Measurements from ENCODE around the gene ARRDC4.

The ARRDC4 gene

DNA sequence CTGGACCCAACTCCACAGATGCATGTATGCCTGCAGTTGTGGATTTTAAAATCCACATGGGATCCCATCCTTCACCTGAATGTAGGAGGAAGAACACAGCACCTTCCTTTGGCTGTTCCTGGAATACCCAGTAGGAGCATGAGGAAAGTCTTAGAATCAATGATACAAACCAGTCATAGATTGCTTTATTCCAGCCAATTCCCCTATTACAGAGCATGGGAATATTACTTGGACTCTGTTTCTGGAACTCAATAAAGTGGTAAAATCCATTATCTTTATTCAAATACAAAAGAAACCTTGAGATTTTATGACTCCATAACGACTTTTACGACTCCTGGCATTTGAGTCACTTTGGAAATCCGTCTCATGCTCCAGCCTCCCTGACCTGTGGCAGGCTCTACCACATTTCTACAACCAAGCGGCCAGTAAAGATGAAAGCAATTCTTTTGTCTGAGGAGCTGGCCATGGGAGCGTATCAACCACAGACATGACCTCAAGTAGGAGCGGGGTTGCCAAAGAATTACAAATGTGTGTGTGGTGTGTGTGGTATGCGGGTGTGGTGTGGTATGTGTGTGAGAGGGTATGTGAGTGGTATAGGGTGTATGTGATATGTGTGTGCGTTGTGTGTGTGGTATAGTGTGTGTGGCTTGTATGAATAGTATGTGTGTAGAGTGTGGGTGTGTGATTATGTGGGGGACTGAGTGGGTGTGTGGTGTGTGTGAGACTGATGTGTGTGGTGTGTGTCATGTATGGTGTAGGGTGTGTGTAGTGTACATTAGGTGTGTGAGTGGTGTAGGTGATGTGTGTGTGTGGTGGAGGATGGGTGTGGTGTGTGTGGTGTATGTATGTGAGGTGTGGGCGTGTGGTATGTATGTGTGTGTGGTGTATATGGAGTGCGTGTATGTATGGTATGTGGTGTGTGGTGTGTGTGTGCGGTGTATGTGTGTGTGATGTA is 40.0 kb downstream of the ARRDC4 start:
- no peak for DNase-seq

DNA sequence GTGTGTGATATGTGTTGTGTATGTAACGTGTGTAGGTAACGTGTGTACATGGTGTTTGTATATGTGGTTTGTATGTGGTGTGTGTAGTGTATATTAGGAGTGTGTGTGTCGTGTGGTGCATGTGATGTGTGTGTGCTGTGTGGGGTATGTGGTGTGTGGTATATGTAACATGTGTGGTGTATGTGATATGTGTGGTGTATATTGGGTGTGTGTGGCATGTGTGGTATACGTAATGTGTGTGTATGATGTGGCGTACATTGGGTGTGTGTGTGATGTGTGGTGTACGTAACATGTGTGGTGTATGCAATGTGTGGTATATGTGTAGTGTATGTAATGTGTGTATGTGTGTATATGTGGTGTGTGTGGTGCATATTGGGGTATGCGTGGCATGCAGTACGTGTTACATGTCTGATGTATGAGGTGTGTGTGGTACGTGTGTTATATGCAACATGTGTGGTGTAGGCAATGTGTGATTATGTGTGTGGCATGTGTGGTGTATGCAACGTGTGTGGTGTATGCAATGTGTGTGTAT is 41.2 kb downstream of the ARRDC4 start:
- no peak for DNase-seq

DNA sequence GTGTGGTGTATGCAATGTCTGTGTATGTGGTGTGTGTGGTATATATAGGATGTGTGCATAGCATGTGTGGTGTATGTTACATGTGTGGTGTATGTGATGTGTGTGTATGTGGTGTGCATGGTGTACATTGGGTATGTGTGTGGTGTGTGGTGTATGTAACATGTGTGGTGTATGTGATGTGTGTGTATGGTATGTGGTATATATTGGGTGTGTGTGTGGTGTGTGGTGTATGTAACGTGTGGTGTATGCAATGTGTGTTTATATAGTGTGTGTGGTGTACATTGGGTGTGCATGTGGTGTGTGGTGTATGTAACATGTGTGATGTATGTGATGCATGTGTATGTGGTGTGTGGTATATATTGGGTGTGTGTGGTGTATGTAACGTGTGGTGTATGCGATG is 41.9 kb downstream of the ARRDC4 start:
- no peak for DNase-seq

DNA sequence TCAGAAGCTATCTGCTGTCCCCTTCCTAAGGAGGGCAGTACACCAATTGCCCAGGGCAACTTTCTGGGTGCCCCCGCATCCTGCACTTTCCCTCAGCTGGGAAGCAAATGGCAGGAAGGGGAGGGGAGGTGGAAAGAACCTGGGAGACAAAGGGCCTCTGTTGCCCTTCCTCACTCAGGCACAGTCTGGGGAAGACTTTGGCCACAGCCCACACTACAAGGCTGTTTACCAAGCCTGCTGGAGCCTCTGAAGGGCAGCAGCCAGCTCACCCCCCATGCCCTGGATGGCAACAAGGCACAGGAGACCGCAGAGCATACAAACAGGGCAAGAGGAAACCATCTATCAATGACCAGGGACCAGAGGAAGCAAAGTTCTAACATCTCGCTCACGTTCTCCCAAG is 42.4 kb downstream of the ARRDC4 start:
- DNase-seq: no peak

DNA sequence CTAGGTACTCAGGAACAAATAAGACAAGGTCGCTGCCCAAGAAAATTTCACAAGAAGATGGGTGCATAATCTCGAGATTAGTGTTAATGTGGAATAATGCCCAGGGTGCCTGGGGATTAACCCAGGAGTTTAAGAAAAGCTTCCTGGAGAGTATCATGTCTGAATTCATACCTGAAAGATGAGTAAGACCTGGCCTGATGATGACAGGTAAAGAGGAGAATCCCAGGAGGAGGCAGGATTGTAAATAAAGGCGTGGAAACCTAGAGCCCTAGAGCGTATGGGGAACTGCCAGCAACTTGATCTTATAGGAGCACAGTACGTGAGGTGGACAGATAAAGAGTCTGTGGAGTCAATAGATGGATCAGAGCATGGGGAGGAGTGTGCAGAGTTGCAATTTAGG is 43.0 kb downstream of the ARRDC4 start:
- no peak for DNase-seq

DNA sequence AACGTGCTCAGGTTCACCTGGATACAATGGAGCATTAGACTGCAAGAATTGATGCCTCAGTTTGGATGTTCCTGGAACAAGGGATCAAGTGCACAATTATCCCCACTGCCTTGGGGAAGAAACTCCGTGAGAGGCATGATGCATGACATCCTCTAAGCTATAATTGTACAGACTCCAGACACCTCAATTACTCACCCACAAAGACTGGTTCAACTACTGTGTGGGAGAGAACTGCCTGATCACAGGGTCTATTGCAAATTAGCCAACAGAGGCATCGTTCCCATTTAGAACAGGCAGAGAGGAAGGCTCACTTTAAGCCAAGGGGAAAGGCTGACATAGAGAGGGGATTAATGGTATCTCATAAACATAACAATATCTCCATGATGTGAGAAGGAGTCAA is 43.5 kb downstream of the ARRDC4 start:
- DNase-seq: no peak

DNA sequence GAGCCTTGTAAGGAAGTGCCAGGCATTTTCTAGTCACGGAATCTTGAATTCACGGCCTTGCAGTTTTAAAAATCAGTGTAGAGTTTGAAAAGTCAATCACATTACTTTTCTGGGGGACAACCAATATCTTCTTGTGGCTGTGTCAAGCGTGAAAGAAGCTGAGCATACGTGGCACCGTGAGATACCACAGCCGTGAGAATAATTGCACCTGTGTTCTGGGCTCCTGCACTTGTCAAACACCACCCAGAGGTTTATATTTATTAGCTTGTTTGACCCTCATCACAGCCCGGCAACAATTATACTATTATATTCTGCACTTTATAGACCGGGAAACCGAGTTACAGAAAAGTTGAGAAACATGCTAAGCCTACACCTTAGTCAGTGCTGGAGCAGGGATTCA is 45.2 kb downstream of the ARRDC4 start:
- no peak for DNase-seq

DNA sequence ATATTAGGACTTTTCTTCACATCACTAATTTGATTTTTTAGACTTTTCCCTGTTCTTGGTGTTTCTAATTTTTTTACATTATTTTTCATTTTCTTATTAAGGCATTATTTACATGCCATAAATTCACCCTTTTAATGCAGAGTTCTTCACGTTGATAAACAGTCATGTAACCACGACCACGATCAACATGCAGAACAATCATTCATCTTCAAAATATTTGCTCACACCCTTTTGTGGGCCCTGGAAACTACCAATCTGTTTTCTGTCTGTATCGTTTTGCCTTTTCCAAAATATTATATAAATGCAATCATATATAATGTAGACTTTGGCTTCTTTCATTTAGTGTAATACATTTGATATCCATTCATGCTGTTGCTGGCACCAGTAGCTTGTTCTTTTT is 48.7 kb downstream of the ARRDC4 start:
- no peak for DNase-seq

DNA sequence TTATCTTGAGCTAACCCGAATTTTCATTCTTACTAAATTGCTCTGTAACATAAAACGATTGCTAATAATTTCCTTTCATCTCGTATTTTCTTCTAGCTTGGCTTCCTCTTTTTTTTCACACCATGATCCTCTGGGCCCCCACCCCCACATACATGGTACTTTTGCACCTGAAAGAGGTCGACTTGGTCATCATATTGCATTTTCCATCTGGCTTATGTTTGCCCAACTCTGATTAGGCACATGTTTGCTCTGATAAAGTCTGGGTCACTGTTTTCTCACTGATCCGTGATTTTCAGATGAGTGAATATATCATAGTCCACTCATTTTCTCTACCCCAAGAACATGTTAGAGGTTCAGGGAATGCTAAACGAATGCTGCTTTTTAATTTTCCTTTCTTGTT is 49.5 kb downstream of the ARRDC4 start:
- DNase-seq: no peak

DNA sequence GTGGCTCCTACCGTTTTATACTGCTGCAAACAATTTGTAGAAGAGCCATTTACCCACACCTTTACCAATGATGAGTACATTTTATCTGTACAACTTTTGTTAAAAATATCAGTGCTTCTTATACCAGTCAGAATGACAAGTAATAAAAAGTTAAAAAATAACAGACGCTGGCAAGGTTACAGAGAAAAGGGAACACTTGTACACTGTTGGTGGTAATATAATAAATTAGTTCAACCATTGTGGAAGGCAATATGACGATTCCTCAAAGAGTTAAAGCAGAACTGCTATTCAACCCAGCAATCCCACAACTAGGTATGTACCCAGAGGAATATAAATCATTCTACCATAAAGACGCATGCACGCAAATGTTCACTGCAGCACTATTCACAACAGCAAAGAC is 51.9 kb downstream of the ARRDC4 start:
- DNase-seq: no peak

DNA sequence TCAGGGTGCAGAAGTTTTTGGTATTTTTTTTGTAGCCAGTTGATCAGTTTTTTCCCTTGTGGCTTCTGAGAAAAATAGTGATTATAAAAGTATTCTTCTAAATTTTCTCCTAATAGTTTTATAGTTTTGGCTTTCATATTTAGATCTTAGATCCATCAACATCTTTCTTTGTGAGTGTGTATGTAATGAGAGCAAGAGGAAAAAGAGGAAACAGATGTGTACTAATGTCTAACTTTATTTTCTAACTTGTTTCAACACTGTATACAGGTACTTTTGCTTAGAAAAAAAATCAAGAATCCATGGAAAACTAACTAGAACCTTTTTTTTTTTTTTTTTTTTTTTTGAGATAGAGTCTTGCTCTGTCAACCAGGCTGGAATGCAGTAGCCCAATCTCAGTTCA is 53.1 kb downstream of the ARRDC4 start:
- no peak for DNase-seq

DNA sequence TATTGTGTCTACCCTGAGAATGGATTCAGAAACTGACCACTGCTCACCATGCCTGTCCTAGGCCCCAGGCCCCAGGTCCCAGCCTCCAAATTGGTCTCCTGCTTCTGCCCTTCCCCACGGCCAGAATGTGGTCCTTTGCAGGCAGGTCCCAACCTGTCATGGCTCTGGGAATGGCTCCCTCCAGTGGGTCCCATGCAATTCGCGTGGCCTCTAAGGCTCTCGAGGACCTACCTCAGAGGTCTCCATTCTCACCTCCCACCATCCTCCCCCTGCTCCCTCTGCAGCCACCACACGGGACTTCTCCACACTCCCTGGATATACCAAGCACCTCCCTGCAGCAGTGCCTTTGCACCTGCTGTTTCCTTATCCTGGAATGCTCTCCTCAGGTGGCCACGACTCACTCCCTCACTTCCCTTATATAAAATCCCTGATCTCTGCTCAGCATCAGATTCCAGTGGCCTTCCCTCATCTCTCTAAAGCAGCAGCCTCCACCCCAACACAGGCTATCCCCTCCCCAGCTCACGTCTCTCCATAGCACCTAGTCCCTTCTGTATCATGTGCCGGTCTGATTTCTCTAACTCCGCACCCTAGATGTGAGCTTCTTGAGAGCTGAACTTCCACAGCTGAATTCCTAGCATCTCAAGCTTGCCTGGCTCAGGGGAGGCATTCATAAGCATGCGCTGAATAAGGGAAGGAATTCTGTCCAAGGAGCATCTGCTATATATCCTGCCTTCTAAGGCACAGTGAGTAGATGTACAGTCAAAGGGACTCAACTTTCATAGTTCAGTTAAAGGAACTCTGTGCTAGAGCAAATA is 56.9 kb downstream of the ARRDC4 start:
- no peak for DNase-seq

DNA sequence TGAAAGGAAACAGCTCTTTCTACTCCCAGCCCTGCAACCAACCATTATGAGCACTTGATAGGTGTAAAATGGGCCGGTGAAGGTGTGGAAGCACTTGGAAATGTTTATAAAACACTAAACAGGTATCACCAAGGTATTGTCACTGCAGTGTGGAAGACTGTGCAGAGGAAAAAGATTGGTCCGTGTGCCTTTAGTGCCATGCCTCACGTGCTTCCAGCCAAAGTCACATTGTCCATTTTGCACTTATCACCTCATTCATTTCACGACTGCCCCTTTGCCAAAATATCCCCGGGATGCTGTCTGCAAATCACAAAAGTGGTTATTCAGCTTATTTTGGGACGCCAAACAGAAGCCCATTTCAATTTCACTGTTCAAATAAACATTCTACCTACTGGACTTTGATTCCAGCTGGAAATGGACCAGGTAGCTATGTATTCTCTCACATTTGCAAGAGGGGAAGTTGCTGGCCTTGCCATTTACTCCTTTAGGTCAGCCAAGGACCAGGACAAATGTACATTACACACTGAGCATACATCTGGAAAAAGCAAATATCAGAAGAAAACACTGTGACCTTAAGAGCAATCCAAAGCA is 58.4 kb downstream of the ARRDC4 start:
- no peak for DNase-seq

All from T-helper 2 cell (primary cell).